SK-N-DZ (cell line): ENCODE results near the gene FAM25A. TPM values are rescaled to one million over a fixed set of nuclear protein-coding genes. Genes with fewer than 3 reads are reported as not detected.
A peak's percentile ranks its signal among the peaks of the same experiment; 100 is the strongest.
"Not testable (repeated sequence)": the region's sequence is repeated elsewhere in the genome, so short reads cannot be mapped to it uniquely, and the experiment has no call there.

Source experiments
- DNase-seq: peaks from one replicate; pipeline ENCODE4 v3.0.0-alpha.2; 2015; ENCODE audit warnings: low spot score
- polyA plus RNA-seq, 2 experiments: library from polyadenylated mRNA; depleted of rRNA; stranded (reverse); fragments of >200 nt; gene quantifications; 2 replicates each; pipeline ENCODE4 v1.2.3, GENCODE V29; 2014

FAM25A gene
- not detected in 2 replicates for polyA plus RNA-seq (2014; cell fraction: cytosol; rRNA removed)
- polyA plus RNA-seq (2014; cell fraction: nucleus; rRNA removed) = not detected in 2 replicates

- DNase-seq = not testable (repeated sequence)
Observed at GRCh38 chr10:87020056-87020455, at the start of gene FAM25A. FAM25A (plus strand) TSS chr10:87020294; CDS start chr10:87020325, 31 bp downstream.

- no peak for DNase-seq
Observed at GRCh38 chr10:86970982-86971231, 49.2 kb upstream of the FAM25A start.

- DNase-seq = peak; percentile 64
Observed at GRCh38 chr10:86971232-86971991, 48.7 kb upstream of the FAM25A start.

GRCh38 chr10:86972613-86973380 lies 47.3 kb upstream of the FAM25A start:
- DNase-seq = no peak

- no peak for DNase-seq
Observed at GRCh38 chr10:86974484-86974883, 45.6 kb upstream of the FAM25A start.

GRCh38 chr10:86976362-86977056 lies 43.6 kb upstream of the FAM25A start:
- no peak for DNase-seq

- not testable (repeated sequence) for DNase-seq
Observed at GRCh38 chr10:86978457-86978856, 41.6 kb upstream of the FAM25A start.

- no peak for DNase-seq
Observed at GRCh38 chr10:86979296-86979818, 40.7 kb upstream of the FAM25A start.

- DNase-seq = no peak
Observed at GRCh38 chr10:86979977-86980448, 40.1 kb upstream of the FAM25A start.

- DNase-seq = peak; percentile 40
Observed at GRCh38 chr10:86981020-86981419, 39.1 kb upstream of the FAM25A start.

GRCh38 chr10:86981716-86982115 lies 38.4 kb upstream of the FAM25A start:
- DNase-seq = no peak

- not testable (repeated sequence) for DNase-seq
Observed at GRCh38 chr10:86984498-86984897, 35.6 kb upstream of the FAM25A start.

- no peak for DNase-seq
Observed at GRCh38 chr10:86988520-86988919, 31.6 kb upstream of the FAM25A start.

GRCh38 chr10:86991362-86991761 lies 28.7 kb upstream of the FAM25A start:
- not testable (repeated sequence) for DNase-seq

GRCh38 chr10:86992456-86992855 lies 27.6 kb upstream of the FAM25A start:
- no peak for DNase-seq

- no peak for DNase-seq
Observed at GRCh38 chr10:86992929-86993328, 27.2 kb upstream of the FAM25A start.

- DNase-seq = not testable (repeated sequence)
Observed at GRCh38 chr10:86999802-87000403, 20.2 kb upstream of the FAM25A start.

- no peak for DNase-seq
Observed at GRCh38 chr10:87000491-87000890, 19.6 kb upstream of the FAM25A start.

- DNase-seq = not testable (repeated sequence)
Observed at GRCh38 chr10:87007124-87007523, 13.0 kb upstream of the FAM25A start.

GRCh38 chr10:87007674-87008073 lies 12.4 kb upstream of the FAM25A start:
- DNase-seq = not testable (repeated sequence)

- DNase-seq = not testable (repeated sequence)
Observed at GRCh38 chr10:87008303-87008702, 11.8 kb upstream of the FAM25A start.
